Stomach smooth muscle (tissue), 2 donors: Measurements from ENCODE around the gene CACNG8.

Experiments
- H3K27ac ChIP-seq: one replicate; pipeline ENCODE4 v1.7.0; 2013; ENCODE audit warnings: mild to moderate bottlenecking, low read length, inconsistent platforms
- H3K27me3 ChIP-seq, 2 donors: one replicate each; pipeline ENCODE4 v1.7.0; 2013; ENCODE audit warnings: low read length in 2 of 2; ENCODE audit not compliant: insufficient read depth in 2 of 2, control insufficient read depth in 1 of 2
- H3K36me3 ChIP-seq, 2 donors: one replicate each; pipeline ENCODE4 v1.7.0; 2013; ENCODE audit warnings: low read length in 2 of 2; ENCODE audit not compliant: control insufficient read depth in 2 of 2, insufficient read depth in 2 of 2
- H3K4me1 ChIP-seq: one replicate; pipeline ENCODE4 v1.7.0; 2013; ENCODE audit warnings: low read length; ENCODE audit not compliant: control insufficient read depth, insufficient read depth
- H3K4me3 ChIP-seq, 2 donors: one replicate each; pipeline ENCODE4 v1.7.0; 2013; ENCODE audit warnings: low read length in 2 of 2
- H3K9ac ChIP-seq, 2 donors: one replicate each; pipeline ENCODE4 v1.7.0; 2013; ENCODE audit warnings: low read length in 2 of 2, mild to moderate bottlenecking in 1 of 2
- H3K9me3 ChIP-seq, 2 donors: one replicate each; pipeline ENCODE4 v1.7.0; 2013; ENCODE audit warnings: low read length in 2 of 2; ENCODE audit not compliant: control insufficient read depth in 2 of 2
- donor health status: healthy.
- donor health status: Pancreatic carcinoma.

CACNG8 gene

GRCh38 chr19:53962887-53963431 lies at the start of gene CACNG8:
CACNG8 (plus strand) TSS chr19:53962937.
- Histone ChIP-seq H3K9ac (no peak within 1 kb of the TSS), H3K9me3 (no peaks in the 10 kb centered on the region), H3K36me3 (no peaks in the 10 kb centered on the region), H3K27me3 (peaks cover 32 to 36% of the 10 kb centered on the region in 2 donors), H3K27ac (no peak within 1 kb of the TSS), H3K4me1 (peaks cover 2% of the 10 kb centered on the region), H3K4me3 (no peak within 1 kb of the TSS)

DNA sequence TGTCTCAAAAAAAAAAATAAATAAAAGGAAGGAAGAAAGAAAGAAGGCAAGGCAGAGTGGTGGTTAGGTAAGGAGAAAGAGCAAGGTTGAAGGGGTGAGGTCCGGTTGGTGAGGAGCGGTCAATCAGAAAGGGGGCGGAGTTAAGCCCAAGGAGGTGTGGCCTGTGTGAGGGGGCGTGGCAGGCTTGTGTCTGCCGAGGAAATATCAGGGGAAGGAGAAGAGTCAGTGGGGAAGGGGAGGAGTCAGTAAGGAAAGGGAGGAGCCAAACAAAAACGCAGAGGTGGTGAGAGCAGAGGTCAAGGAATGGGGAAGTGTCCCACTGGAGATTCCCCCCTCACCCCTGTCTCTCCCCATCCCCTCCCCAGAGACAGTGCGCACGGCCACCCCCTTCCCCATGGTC lies 47.7 kb upstream of the CACNG8 start:
- Histone ChIP-seq H3K36me3 (no peaks in the 10 kb centered on the region), H3K4me3 (no peak overlapping the region), H3K27ac (no peak overlapping the region), H3K27me3 (peaks cover 31 to 38% of the 10 kb centered on the region in 2 donors), H3K9ac (no peak overlapping the region), H3K9me3 (no peaks in the 10 kb centered on the region), H3K4me1 (no peaks in the 10 kb centered on the region)

DNA sequence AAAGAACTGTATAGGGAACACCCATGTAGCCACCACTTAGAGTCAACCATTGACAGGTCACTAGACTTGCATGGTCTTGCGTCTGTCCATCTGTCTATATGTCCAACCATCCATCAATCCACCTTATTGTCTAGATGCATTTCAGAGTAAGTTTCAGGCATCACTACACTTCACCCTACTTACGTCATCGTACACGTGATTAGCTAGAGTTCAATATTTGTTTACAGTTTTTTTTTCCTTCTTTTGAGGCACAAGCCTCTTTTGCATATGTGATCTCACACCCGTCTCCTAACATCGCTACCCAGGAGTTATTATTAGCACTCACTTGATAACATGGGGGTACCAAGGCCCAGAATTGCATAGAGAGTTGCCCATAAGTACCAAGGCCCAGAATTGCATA lies 46.7 kb upstream of the CACNG8 start:
- Histone ChIP-seq H3K9ac (no peak overlapping the region), H3K4me1 (no peaks in the 10 kb centered on the region), H3K36me3 (no peaks in the 10 kb centered on the region), H3K4me3 (no peak overlapping the region), H3K27me3 (peaks cover 22 to 30% of the 10 kb centered on the region in 2 donors), H3K9me3 (no peaks in the 10 kb centered on the region), H3K27ac (no peak overlapping the region)

DNA sequence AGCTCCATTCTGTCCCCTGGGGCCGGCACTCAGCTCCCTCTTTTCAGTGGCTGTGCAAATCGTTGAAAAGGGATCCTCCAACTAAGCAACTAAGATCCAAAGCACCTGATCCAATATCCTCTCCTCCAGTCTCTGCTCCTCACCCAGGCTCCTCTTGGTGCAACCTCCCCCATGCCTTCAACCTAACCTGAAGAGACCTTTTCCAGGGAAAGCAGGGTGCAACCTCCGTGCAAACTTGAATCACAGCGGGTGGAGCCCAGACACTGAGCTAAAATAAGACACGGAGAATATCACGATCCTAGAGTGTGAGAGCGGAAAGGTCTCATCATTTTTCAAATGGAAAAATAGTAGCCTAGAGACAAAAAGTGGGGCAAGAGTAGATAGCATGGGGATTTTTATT lies 45.4 kb upstream of the CACNG8 start:
- Histone ChIP-seq H3K27ac (no peak overlapping the region), H3K36me3 (no peaks in the 10 kb centered on the region), H3K4me1 (no peaks in the 10 kb centered on the region), H3K4me3 (no peak overlapping the region), H3K9ac (no peak overlapping the region), H3K9me3 (no peaks in the 10 kb centered on the region), H3K27me3 (peaks cover 10 to 17% of the 10 kb centered on the region in 2 donors)

DNA sequence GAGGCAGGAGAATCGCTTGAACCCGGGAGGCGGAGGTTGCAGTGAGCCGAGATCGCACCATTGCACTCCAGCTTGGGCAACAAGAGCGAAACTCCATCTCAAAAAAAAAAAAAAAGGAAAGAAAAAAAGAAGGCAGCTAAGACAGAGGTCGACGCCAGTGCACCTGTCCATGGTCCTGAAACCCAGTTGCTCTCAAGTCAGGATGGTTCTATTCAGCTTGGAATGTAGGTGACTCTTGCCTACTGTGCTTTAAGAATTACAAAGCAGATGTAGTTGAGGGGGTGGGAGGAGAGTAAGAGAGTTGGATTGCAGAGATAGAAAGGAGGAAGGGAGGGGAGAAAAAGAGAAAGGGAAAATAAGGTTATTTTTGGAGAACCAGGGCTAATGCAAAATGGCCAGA lies 35.0 kb upstream of the CACNG8 start:
- Histone ChIP-seq H3K4me3 (no peak overlapping the region), H3K9ac (no peak overlapping the region), H3K9me3 (no peaks in the 10 kb centered on the region), H3K36me3 (no peaks in the 10 kb centered on the region), H3K27me3 (peaks cover 0 to 3% of the 10 kb centered on the region in 2 donors), H3K4me1 (no peaks in the 10 kb centered on the region), H3K27ac (no peak overlapping the region)

DNA sequence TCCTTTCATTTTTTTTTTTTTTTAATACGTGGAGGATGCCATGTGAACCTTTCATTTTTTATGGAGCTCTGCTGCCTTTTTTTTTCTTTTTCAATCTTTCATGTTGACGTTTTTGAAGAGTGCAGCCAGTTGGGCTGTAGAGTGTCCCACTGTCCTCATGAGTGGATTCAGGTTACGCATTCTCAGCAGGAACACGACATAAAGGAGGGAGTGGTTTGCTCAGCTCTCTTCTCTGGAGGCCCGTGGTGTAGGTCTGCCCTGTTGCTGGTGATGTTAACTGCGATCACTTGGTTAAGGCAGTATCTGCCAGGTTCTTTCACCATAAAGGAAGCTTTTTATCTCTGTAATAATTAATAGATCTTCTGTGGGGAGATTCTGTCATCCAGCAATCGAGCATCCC lies 26.7 kb upstream of the CACNG8 start:
- Histone ChIP-seq H3K9ac (no peak overlapping the region), H3K27ac (no peak overlapping the region), H3K4me3 (no peak overlapping the region), H3K9me3 (peaks cover 0 to 2% of the 10 kb centered on the region in 2 donors), H3K4me1 (no peaks in the 10 kb centered on the region), H3K36me3 (no peaks in the 10 kb centered on the region), H3K27me3 (peaks cover 8 to 11% of the 10 kb centered on the region in 2 donors)

GRCh38 chr19:53942001-53942786 lies 20.5 kb upstream of the CACNG8 start:
- Histone ChIP-seq H3K4me3 (no peak overlapping the region), H3K9me3 (no peaks in the 10 kb centered on the region), H3K36me3 (no peaks in the 10 kb centered on the region), H3K4me1 (no peaks in the 10 kb centered on the region), H3K27ac (no peak overlapping the region), H3K27me3 (peaks cover 29 to 36% of the 10 kb centered on the region in 2 donors), H3K9ac (no peak overlapping the region)

GRCh38 chr19:53944416-53944815 lies 18.3 kb upstream of the CACNG8 start:
- H3K4me3 ChIP-seq, result no peak overlapping the region
- H3K27me3 ChIP-seq, result peaks cover 32 to 37% of the 10 kb centered on the region in 2 donors
- no peaks in the 10 kb centered on the region for H3K4me1 ChIP-seq
- no peak overlapping the region for H3K9ac ChIP-seq
- no peaks in the 10 kb centered on the region for H3K9me3 ChIP-seq
- H3K27ac ChIP-seq, result no peak overlapping the region
- no peaks in the 10 kb centered on the region for H3K36me3 ChIP-seq

GRCh38 chr19:53944933-53945332 lies 17.8 kb upstream of the CACNG8 start:
- Histone ChIP-seq H3K9ac (no peak overlapping the region), H3K4me3 (no peak overlapping the region), H3K36me3 (no peaks in the 10 kb centered on the region), H3K27me3 (peaks cover 31 to 35% of the 10 kb centered on the region in 2 donors), H3K4me1 (no peaks in the 10 kb centered on the region), H3K27ac (no peak overlapping the region), H3K9me3 (no peaks in the 10 kb centered on the region)

GRCh38 chr19:53945441-53945840 lies 17.3 kb upstream of the CACNG8 start:
- H3K4me1 ChIP-seq, result no peaks in the 10 kb centered on the region
- no peak overlapping the region for H3K9ac ChIP-seq
- no peaks in the 10 kb centered on the region for H3K36me3 ChIP-seq
- H3K9me3 ChIP-seq, result no peaks in the 10 kb centered on the region
- H3K4me3 ChIP-seq, result no peak overlapping the region
- no peak overlapping the region for H3K27ac ChIP-seq
- peaks cover 26 to 31% of the 10 kb centered on the region in 2 donors for H3K27me3 ChIP-seq

DNA sequence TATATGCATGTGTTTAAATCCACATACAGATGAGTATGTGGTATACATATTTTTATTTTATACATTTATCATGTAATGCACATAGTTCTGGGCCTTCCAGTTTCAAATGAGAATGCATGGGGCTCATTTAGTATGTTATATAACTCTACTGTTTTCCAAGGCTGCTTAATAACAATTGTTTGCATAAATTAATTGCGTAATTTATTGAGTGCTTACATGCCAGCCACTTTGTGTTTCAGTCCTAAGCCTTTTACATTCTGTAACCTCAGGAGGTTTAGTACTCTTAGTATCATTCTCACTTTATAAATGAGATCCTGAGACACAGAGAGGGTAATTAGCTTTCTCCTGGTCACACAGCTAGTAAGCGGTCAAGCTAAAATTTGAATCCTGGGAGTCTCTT lies 16.7 kb upstream of the CACNG8 start:
- Histone ChIP-seq H3K36me3 (no peaks in the 10 kb centered on the region), H3K9ac (no peak overlapping the region), H3K4me1 (no peaks in the 10 kb centered on the region), H3K4me3 (no peak overlapping the region), H3K27ac (no peak overlapping the region), H3K27me3 (peaks cover 24 to 30% of the 10 kb centered on the region in 2 donors), H3K9me3 (no peaks in the 10 kb centered on the region)
